Astrocyte of the hippocampus (primary cell): ENCODE measurements around the gene RDM1.
A peak's percentile ranks its signal among the peaks of the same experiment; 100 is the strongest.

Experiments used
- DNase-seq: peaks from one replicate; pipeline ENCODE4 v3.0.0; 2011; ENCODE audit warnings: low read depth, low spot score

RDM1 gene

DNA sequence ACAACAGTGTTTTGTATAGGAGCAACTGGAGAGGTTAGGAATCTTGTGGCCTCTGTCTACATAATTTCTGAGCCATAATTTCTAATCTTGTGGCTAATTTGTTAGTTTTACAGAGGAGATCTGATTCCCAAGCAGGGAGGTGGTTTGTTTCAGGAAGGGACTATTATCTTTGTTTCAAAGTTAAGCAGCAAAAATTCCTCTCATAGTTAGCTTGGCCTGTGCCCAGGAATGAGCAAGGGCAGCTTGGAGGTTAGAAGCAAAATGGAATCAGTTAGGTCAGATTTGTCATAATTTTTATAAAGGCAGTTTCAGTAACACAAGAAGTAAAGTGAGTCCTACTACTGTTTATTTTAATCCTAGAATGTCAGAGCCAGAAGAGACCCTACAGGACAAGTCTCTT lies 2.0 kb upstream of the RDM1 start:
- DNase-seq: peak; percentile 20

- peak; percentile 55 for DNase-seq
These were observed 1.3 kb upstream of the RDM1 start for GRCh38 chr17:35931794-35932425.

DNA sequence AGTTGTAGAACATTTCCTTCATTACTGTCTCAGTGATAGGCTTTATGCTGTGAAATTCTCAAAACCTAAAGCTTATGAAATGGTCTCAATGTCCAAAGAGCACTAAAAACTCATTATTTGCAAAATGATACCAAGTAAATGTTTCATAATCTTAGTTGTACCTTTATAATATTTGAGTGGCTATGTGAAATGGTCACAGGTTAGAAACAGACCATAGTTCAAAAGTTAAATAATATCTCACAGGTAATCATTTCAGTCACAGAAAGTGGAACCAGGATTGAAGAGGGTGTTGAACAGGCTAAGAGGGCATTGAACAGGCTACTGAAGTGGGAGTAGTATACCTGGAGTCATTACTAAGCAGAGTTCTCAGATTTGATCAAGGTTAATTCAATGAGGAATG lies 2.9 kb downstream of the RDM1 start:
- DNase-seq: no peak

DNA sequence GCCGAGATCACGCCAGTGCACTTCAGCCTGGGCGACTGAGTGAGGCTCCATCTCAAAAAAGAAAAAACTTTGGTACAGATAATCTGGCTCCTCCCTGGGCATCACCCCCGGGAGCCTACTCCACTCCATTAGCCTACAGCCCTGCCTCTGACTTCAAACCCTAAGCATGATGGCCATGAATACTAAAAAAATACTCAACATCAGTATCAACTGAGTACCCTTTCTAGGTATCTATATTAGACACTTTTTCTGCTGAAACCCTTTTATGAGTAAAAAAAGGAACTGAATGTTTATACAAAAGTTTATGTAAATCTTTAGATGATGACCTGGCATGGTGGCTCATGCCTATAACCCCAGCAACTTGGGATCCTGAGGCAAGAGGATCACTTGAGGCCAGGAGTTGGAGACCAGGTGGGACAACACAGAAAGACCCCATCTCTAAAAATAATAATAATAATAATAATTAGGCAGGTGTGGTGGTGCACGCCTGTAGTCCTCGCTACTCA lies 6.9 kb downstream of the RDM1 start:
- no peak for DNase-seq

DNA sequence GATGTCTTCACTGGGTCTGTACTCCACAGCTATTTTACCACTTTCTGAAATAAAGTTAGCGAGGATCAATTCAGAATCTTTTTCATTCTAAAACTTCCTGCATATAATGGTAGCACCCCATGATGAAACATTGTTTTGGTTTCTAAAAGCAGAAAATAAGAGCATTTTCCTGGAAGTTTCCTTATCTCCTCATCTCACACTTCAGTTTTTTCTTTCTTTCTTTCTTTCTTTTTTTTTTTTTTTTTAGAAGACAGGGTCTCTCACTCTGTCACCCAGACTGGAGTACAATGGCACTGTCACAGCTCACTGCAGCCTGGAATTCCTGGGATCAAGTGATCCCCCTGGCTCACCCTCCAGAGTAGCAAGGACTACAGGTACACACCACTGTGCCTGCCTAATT lies 10.3 kb downstream of the RDM1 start:
- DNase-seq: no peak

GRCh38 chr17:35918665-35919064 lies 11.9 kb downstream of the RDM1 start:
- DNase-seq: no peak

DNA sequence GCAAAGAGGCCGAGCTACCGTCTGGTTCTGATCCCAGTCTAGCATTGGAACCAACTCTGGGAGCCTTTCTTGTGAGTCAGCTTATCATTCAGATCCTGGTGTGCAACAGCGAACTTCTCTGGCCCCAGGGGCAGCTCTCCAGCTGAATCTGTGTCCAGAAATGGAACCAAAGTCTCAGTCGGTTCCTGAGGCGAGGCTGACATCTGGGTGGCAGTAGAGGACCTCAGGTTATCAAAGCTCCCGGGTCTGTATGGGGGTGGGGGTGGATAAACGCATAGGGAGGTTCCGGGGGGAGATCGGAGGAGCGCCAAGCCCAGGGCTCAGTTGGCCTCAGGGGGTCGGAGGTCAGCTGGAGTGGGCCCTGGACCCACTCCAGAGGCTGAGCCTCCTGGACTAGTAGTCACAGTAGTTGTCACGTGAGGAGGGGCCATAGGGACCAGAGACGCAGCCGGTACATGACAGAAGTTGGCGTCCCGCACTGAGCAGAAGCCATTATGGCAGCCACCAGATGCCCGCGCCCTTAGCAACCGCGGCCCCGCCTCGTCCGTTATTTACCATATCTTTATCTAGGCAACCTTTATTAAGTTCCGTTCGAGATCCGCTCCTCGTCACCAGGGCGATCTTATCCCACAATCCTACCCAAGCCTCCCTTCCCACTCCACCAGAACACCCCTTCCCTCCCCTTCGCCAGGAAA lies 12.9 kb downstream of the RDM1 start:
- no peak for DNase-seq

DNA sequence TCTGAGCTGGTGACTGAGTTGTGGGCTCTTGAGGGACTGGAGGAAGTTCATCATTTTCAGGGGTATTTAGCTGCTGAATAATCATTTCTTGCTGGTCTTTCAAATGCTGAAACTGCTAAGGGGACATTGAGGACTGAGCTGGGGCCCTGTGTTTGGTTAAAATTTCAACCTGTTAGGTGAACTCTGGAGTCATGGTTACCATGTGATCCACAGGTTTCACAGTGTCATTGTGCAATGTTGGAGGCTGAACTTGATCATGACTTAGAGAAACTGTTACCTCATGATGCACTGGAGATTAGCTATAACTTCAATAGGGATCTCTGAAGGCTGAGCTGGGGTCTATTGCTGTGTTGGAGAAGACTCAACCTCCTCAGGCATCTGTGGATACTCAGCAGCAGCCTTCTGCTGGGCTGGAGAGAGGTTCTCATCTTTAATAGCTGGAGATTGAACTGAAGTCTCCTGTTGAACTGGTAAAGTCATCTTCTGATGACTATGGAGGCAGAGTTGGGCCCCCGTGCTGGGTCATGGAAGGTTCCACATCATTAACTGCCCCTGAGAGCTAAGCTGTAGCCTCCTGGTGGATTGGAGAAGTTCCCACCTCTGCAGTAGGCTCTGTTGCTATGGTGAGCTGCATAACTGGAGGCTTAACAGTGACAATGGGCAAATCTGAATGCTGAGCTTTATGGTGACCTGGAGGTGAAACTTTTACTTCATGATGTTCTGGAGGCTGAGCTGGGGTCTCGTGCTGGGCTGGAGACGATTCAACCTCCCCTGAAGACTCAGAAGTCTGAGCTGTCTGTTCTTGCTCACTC lies 15.2 kb downstream of the RDM1 start:
- no peak for DNase-seq

- DNase-seq: no peak
These were observed 16.2 kb downstream of the RDM1 start for GRCh38 chr17:35914354-35914753.

GRCh38 chr17:35913609-35914008 lies 17.0 kb downstream of the RDM1 start:
- DNase-seq: no peak

DNA sequence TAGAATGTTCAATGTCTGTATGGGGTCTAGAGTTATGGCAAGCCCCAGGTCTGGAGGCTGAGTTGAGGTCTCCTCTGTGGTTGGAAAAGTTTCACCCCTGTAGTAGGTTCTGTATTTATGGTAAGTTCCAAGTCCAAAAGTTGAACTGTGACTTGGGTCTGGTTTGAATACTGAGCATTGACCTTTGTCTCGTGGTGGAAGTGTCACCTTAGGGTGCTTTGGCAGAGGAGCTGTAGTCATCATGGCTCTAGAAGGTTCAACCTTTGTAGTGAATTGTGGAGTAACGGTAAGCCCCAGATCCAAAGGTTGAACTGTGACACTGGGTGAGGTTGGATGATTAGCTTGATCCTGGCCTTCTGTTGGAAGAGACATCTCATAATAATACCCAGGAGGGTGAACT lies 17.6 kb downstream of the RDM1 start:
- no peak for DNase-seq

DNA sequence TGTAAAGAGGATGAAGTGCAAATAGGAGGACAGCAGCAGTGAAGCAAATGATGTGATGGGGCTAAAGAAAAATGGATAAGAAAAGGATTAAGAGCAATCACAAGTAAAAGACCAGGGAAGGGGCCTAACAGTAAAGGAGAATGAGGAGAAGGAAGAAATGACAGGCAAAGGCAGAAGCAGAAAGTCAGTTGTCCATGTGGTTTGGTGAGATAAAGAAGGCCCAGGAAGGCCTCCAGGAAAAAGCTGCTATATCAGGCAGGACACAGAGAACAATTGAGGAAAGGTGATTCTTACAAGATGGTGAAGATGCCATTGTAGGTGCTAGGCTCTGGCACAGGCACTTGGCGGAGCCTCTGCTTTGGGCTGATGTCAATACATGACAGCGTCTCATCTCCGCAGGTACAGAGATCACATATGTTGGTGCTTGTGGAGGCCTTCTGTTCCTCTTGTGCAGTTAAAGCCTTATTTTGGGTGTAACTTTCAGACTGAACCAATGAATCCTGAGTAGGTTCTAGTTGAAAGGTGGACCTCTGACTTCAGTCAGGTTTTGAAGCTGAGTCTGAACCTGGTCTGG lies 18.1 kb downstream of the RDM1 start:
- no peak for DNase-seq

DNA sequence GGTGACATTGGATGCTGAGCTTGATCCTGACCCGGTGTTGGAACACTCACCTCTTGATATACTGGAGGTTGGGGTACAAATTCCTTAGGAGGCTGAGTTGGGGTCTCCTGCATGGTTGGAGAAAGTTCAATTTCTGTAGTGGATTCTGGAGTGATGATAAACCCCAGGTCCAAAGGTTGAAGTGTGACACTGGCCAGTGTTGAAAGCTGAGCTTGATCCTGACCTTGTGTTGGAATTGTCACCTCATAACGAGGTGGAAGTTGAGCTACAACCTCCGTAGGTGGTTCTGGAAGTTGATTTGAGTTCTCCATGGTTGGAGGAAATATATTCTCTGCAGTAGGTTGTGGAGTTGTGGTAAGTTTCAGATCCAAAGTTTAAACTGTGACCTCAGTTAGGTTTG lies 21.2 kb downstream of the RDM1 start:
- DNase-seq: no peak

- no peak for DNase-seq
These were observed 22.9 kb downstream of the RDM1 start for GRCh38 chr17:35907691-35908090.

DNA sequence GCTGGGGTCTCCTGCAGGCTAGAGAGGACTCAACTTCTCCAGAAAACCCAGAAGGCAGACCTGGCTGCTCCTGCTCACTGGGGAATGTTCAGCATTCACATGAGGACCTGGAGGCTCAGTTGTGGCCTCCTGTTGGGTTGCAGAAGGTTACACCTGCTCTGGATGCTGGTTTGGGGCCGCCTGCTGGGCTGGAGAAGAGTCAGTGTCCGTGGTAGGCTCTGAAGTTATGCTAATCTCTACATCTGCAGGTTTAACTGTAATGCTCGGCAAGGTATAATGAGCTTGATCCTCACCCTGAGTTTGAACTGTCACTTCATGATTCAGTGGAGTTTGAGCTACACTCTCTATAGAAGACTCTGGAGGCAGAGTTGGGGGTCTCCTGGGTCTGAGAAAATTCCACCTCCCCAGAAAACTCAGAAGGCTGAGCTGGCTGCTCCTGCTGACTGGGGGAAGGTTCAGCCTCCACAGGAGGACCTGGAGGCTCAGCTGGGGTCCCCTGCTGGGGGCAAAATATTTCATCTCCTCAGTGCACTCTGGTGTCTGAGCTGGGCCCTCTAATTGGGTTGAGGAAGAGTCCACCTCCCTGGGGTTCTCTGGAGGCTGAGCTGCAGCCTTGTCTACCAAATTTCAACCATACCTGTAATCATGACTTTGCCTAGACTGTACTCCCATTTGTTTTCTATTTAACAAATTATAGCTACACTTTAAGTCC lies 23.5 kb downstream of the RDM1 start:
- DNase-seq: no peak

GRCh38 chr17:35906191-35906925 lies 24.2 kb downstream of the RDM1 start:
- peak; percentile 43 for DNase-seq

DNA sequence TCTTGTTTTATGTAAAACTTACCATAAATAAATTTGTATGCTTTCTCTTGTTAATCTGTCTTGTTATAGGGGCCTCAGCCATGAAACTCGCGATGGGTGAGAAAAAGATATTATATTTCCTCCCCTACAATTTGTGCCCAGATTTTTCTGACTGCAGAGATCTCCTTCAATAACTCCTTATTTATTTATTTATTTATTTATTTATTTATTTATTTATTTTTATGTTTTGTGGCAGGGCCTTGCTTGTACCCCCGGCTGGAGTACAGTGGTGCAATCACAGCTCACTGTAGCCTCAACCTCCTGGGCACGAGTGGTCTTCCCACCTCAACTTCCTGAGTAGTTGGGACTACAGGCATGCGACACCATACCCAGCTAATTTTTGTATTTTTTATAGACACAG lies 27.1 kb downstream of the RDM1 start:
- no peak for DNase-seq

- DNase-seq: no peak
These were observed 28.9 kb downstream of the RDM1 start for GRCh38 chr17:35901631-35902175.

GRCh38 chr17:35900708-35901480 lies 29.7 kb downstream of the RDM1 start:
- DNase-seq: no peak

DNA sequence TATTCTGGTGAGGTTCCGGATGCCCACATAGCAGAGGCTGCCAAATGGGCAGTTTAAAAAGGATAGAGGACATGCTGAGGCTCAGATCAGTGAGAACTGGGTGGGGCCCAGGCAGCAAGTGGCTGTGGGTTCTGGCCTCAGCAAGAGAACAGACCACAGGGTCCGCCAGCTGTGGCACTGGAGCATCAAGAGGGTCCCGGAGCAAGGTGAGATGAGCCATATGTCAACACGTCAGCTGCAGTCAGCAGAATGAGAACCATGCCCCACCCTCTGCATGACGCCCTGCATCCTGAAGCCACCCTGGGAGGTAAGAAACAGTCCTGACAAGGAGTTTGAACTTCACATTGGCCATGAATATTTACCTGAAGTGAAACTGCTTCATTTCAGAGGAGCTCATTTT lies 30.3 kb downstream of the RDM1 start:
- no peak for DNase-seq
